HG03175 (cell line): ENCODE measurements around the gene FAM47C.
"Not testable (repeated sequence)": the region's sequence is repeated elsewhere in the genome, so short reads cannot be mapped to it uniquely, and the experiment has no call there.

Experiments used
- ATAC-seq: cut with Tn5 transposase; IDR thresholded peaks from one replicate; pipeline ENCODE4 v1.9.1; 2021; ENCODE audit warnings: mild to moderate bottlenecking, moderate library complexity; ENCODE audit not compliant: unreplicated experiment

Gene FAM47C

GRCh38 chrX:37008182-37008581 lies at the start of gene FAM47C:
TSS of gene FAM47C (plus strand) at chrX:37008366. CDS start at chrX:37008411, 45 bp downstream.
- ATAC-seq, result not testable (repeated sequence)

- ATAC-seq, result no peak
These were observed 46.6 kb upstream of the FAM47C start for GRCh38 chrX:36961590-36961989.

GRCh38 chrX:36963069-36963808 lies 44.9 kb upstream of the FAM47C start:
- no peak for ATAC-seq

- no peak for ATAC-seq
These were observed 44.3 kb upstream of the FAM47C start for GRCh38 chrX:36963852-36964251.

GRCh38 chrX:36973575-36973974 lies 34.6 kb upstream of the FAM47C start:
- ATAC-seq, result no peak

- no peak for ATAC-seq
These were observed 33.3 kb upstream of the FAM47C start for GRCh38 chrX:36974911-36975310.

- no peak for ATAC-seq
These were observed 29.3 kb upstream of the FAM47C start for GRCh38 chrX:36978886-36979285.

- ATAC-seq, result no peak
These were observed 24.3 kb upstream of the FAM47C start for GRCh38 chrX:36983831-36984230.

GRCh38 chrX:36985416-36986209 lies 22.6 kb upstream of the FAM47C start:
- ATAC-seq, result not testable (repeated sequence)

- no peak for ATAC-seq
These were observed 21.9 kb upstream of the FAM47C start for GRCh38 chrX:36986231-36986630.

- ATAC-seq, result not testable (repeated sequence)
These were observed 21.0 kb upstream of the FAM47C start for GRCh38 chrX:36987212-36987611.

GRCh38 chrX:37000140-37000539 lies 8.0 kb upstream of the FAM47C start:
- no peak for ATAC-seq

- ATAC-seq, result no peak
These were observed 2.3 kb downstream of the FAM47C start for GRCh38 chrX:37010496-37010895.

- not testable (repeated sequence) for ATAC-seq
These were observed 26.1 kb downstream of the FAM47C start for GRCh38 chrX:37034260-37034659.

GRCh38 chrX:37036674-37037220 lies 28.6 kb downstream of the FAM47C start:
- ATAC-seq, result not testable (repeated sequence)

- not testable (repeated sequence) for ATAC-seq
These were observed 30.6 kb downstream of the FAM47C start for GRCh38 chrX:37038814-37039213.

GRCh38 chrX:37042956-37043885 lies 35.1 kb downstream of the FAM47C start:
- not testable (repeated sequence) for ATAC-seq

- ATAC-seq, result no peak
These were observed 39.6 kb downstream of the FAM47C start for GRCh38 chrX:37047776-37048175.

GRCh38 chrX:37057572-37057971 lies 49.4 kb downstream of the FAM47C start:
- ATAC-seq, result not testable (repeated sequence)

GRCh38 chrX:37060999-37061398 lies 52.8 kb downstream of the FAM47C start:
- ATAC-seq, result peak; percentile 78
